ENCODE data around the gene TAOK3. TPM values are rescaled to one million over a fixed set of nuclear protein-coding genes. Genes with fewer than 3 reads are reported as not detected.

The TAOK3 gene
- total and polyA plus RNA-seq, 4 donors: 19.9 to 54.5 (median 37.7) TPM

- Histone ChIP-seq H3K36me3 (ENCODE audit: control insufficient read depth in 4 of 4, insufficient read depth in 4 of 4, low read length in 4 of 4) (no peaks in the 10 kb centered on the region), H3K27ac (ENCODE audit: low read depth in 1 of 2, low read length in 1 of 2) (no peak overlapping the region), H3K4me1 (ENCODE audit: control insufficient read depth in 5 of 5, insufficient read depth in 5 of 5, low read length in 5 of 5) (peaks cover 0 to 52% (median 12%) of the 10 kb centered on the region in 5 donors), H3K9me3 (ENCODE audit: control insufficient read depth in 4 of 4, insufficient read depth in 3 of 4, low read length in 3 of 4) (no peaks in the 10 kb centered on the region), H3K4me3 (no peak overlapping the region), H3K27me3 (ENCODE audit: control insufficient read depth in 3 of 3, insufficient read depth in 3 of 3, low read length in 2 of 3) (no peaks in the 10 kb centered on the region), H3K9ac (ENCODE audit: insufficient read depth in 1 of 2, low read length in 2 of 2) (peak overlapping the region in 1 of 2 donors; percentile 17)
- DNase-seq (peak; percentile 17 to 75 (median 71)), ATAC-seq (ENCODE audit: insufficient read depth, low FRiP score) (peak; percentile 69)
- TF ChIP-seq CTCF (IDR thresholded peaks at IDR 0.05; ENCODE audit: control extremely low read depth, extremely low read depth): no peak
- WGBS, 2 donors: 8 to 29% methylated on average over 3 of the region's 3 CpGs
These were observed 42.2 kb downstream of the TAOK3 start for GRCh38 chr12:118330421-118331018.

- no peak for ATAC-seq (ENCODE audit: insufficient read depth, low FRiP score)
- peak in 2 of 3 donors; percentile 57 to 62 for DNase-seq
- peaks cover 0 to 56% (median 12%) of the 10 kb centered on the region in 5 donors for H3K4me1 ChIP-seq (ENCODE audit: control insufficient read depth in 5 of 5, insufficient read depth in 5 of 5, low read length in 5 of 5)
- H3K27me3 ChIP-seq (ENCODE audit: control insufficient read depth in 3 of 3, insufficient read depth in 3 of 3, low read length in 2 of 3): no peaks in the 10 kb centered on the region
- no peak overlapping the region for H3K4me3 ChIP-seq
- no peaks in the 10 kb centered on the region for H3K36me3 ChIP-seq (ENCODE audit: control insufficient read depth in 4 of 4, insufficient read depth in 4 of 4, low read length in 4 of 4)
- H3K9ac ChIP-seq (ENCODE audit: insufficient read depth in 1 of 2, low read length in 2 of 2): peak overlapping the region in 1 of 2 donors; percentile 32
- no peaks in the 10 kb centered on the region for H3K9me3 ChIP-seq (ENCODE audit: control insufficient read depth in 4 of 4, insufficient read depth in 3 of 4, low read length in 3 of 4)
- TF ChIP-seq CTCF (IDR thresholded peaks at IDR 0.05; ENCODE audit: control extremely low read depth, extremely low read depth): no peak
- 55 to 78% methylated on average over 3 of the region's 3 CpGs for WGBS, 2 donors
- H3K27ac ChIP-seq (ENCODE audit: low read depth in 1 of 2, low read length in 1 of 2): no peak overlapping the region
These were observed 44.0 kb downstream of the TAOK3 start for GRCh38 chr12:118328486-118329330.

GRCh38 chr12:118327391-118327790 is 45.3 kb downstream of the TAOK3 start:
- peak in 2 of 3 donors; percentile 29 to 43 for DNase-seq
- Histone ChIP-seq H3K4me1 (ENCODE audit: control insufficient read depth in 5 of 5, insufficient read depth in 5 of 5, low read length in 5 of 5) (peaks cover 0 to 49% (median 12%) of the 10 kb centered on the region in 5 donors), H3K4me3 (no peak overlapping the region), H3K27ac (ENCODE audit: low read depth in 1 of 2, low read length in 1 of 2) (no peak overlapping the region), H3K36me3 (ENCODE audit: control insufficient read depth in 4 of 4, insufficient read depth in 4 of 4, low read length in 4 of 4) (no peaks in the 10 kb centered on the region), H3K9me3 (ENCODE audit: control insufficient read depth in 4 of 4, insufficient read depth in 3 of 4, low read length in 3 of 4) (no peaks in the 10 kb centered on the region), H3K27me3 (ENCODE audit: control insufficient read depth in 3 of 3, insufficient read depth in 3 of 3, low read length in 2 of 3) (no peaks in the 10 kb centered on the region), H3K9ac (ENCODE audit: insufficient read depth in 1 of 2, low read length in 2 of 2) (no peak overlapping the region)
- no peak for TF ChIP-seq CTCF (IDR thresholded peaks at IDR 0.05; ENCODE audit: control extremely low read depth, extremely low read depth)
- ATAC-seq (ENCODE audit: insufficient read depth, low FRiP score): no peak

Data from lung (tissue), 12 donors.